ENCODE results near the gene KCTD7.

DNA sequence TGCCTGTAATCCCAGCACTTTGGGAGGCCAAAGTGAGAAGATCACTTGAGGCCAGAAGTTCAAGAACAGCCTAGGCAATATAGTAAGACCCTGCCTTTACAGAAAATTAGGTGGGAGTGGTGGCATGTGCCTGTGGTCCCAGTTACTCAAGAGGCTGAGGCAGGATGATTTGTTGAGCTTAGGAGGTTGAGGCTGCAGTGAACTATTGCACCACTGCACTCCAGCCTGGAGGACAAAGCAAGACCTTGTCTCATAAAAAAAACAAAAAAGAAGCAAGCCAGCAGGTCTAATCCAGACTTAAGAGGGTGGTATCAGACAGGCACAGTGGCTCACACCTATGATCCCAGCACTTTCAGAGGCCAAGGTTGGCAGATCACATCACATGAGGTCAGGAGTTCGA lies 24.5 kb upstream of the KCTD7 start:
- no peak for TF ChIP-seq POLR2AphosphoS5 (IDR thresholded peaks at IDR 0.05)
- TF ChIP-seq, protein P1, sequence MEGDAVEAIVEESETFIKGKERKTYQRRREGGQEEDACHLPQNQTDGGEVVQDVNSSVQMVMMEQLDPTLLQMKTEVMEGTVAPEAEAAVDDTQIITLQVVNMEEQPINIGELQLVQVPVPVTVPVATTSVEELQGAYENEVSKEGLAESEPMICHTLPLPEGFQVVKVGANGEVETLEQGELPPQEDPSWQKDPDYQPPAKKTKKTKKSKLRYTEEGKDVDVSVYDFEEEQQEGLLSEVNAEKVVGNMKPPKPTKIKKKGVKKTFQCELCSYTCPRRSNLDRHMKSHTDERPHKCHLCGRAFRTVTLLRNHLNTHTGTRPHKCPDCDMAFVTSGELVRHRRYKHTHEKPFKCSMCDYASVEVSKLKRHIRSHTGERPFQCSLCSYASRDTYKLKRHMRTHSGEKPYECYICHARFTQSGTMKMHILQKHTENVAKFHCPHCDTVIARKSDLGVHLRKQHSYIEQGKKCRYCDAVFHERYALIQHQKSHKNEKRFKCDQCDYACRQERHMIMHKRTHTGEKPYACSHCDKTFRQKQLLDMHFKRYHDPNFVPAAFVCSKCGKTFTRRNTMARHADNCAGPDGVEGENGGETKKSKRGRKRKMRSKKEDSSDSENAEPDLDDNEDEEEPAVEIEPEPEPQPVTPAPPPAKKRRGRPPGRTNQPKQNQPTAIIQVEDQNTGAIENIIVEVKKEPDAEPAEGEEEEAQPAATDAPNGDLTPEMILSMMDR (IDR thresholded peaks at IDR 0.05) = no peak

All from transverse colon (tissue), 4 donors.